ENCODE results near the gene SAMSN1.

- TF ChIP-seq CTCF (IDR thresholded peaks at IDR 0.05; ENCODE audit: control extremely low read depth in 1 of 3, insufficient read depth in 1 of 3, low read depth in 1 of 3, low read length in 3 of 3) (no peak), USF2 (IDR thresholded peaks at IDR 0.05; ENCODE audit: low read length) (no peak), POLR2A (IDR thresholded peaks at IDR 0.05; ENCODE audit: control extremely low read depth in 1 of 2, low read depth in 2 of 2, low read length in 2 of 2) (no peak), TAF1 (IDR thresholded peaks at IDR 0.05; ENCODE audit: low read depth, low read length) (no peak), SRF (IDR thresholded peaks at IDR 0.05; ENCODE audit: low read depth, low read length) (no peak), TBP (IDR thresholded peaks at IDR 0.05; ENCODE audit: low read depth, low read length) (no peak), CEBPB (IDR thresholded peaks at IDR 0.05; ENCODE audit: low read depth, low read length) (no peak), EP300 (IDR thresholded peaks at IDR 0.05; ENCODE audit: borderline replicate concordance in 1 of 2, low read depth in 2 of 2, low read length in 2 of 2) (no peak), RAD21 (IDR thresholded peaks at IDR 0.05 in 1 of 2, conservative IDR thresholded peaks at IDR 0.05 in 1 of 2; ENCODE audit: low read depth in 2 of 2, low read length in 2 of 2) (no peak), RNF2 (IDR thresholded peaks at IDR 0.05; ENCODE audit: borderline replicate concordance, low read depth, low read length, missing control alignments, poor library complexity, severe bottlenecking) (no peak), NANOG (IDR thresholded peaks at IDR 0.05; ENCODE audit: insufficient read depth, low read depth, low read length, poor library complexity, severe bottlenecking) (no peak), POLR2AphosphoS5 (IDR thresholded peaks at IDR 0.05; ENCODE audit: low read depth, low read length) (no peak), MAX (IDR thresholded peaks at IDR 0.05) (no peak), SP1 (IDR thresholded peaks at IDR 0.05; ENCODE audit: low read depth, low read length) (no peak)
These were observed 59.2 kb downstream of the SAMSN1 start for GRCh38 chr21:14486869-14487268.

Measured in H1 (cell line).